ENCODE measurements around the gene AFF3.

AFF3 gene

GRCh38 chr2:99977966-99978365, 164.4 kb downstream of the AFF3 start:
- Histone ChIP-seq H3K27me3 (no peaks in the 10 kb centered on the region), H3K36me3 (no peaks in the 10 kb centered on the region), H3K4me3 (ENCODE audit: low read depth in 1 of 2, low read length in 1 of 2) (no peak overlapping the region), H3K9me3 (no peaks in the 10 kb centered on the region), H3K4me1 (ENCODE audit: control insufficient read depth in 1 of 2, insufficient read depth in 1 of 2, low read depth in 1 of 2, low read length in 1 of 2) (no peaks in the 10 kb centered on the region), H3K27ac (no peak overlapping the region)
- no peak for TF ChIP-seq CTCF (IDR thresholded peaks at IDR 0.05)

- TF ChIP-seq CTCF (IDR thresholded peaks at IDR 0.05): no peak
- no peak overlapping the region for H3K27ac ChIP-seq
- no peak overlapping the region for H3K4me3 ChIP-seq (ENCODE audit: low read depth in 1 of 2, low read length in 1 of 2)
- no peaks in the 10 kb centered on the region for H3K9me3 ChIP-seq
- no peaks in the 10 kb centered on the region for H3K27me3 ChIP-seq
- no peaks in the 10 kb centered on the region for H3K36me3 ChIP-seq
- H3K4me1 ChIP-seq (ENCODE audit: control insufficient read depth in 1 of 2, insufficient read depth in 1 of 2, low read depth in 1 of 2, low read length in 1 of 2): no peaks in the 10 kb centered on the region
Observed at GRCh38 chr2:99975386-99975785, 167.0 kb downstream of the AFF3 start.

GRCh38 chr2:99974682-99975375, 167.6 kb downstream of the AFF3 start:
- Histone ChIP-seq H3K4me1 (ENCODE audit: control insufficient read depth in 1 of 2, insufficient read depth in 1 of 2, low read depth in 1 of 2, low read length in 1 of 2) (no peaks in the 10 kb centered on the region), H3K4me3 (ENCODE audit: low read depth in 1 of 2, low read length in 1 of 2) (no peak overlapping the region), H3K36me3 (no peaks in the 10 kb centered on the region), H3K27ac (no peak overlapping the region), H3K9me3 (no peaks in the 10 kb centered on the region), H3K27me3 (no peaks in the 10 kb centered on the region)
- TF ChIP-seq CTCF (IDR thresholded peaks at IDR 0.05): no peak

GRCh38 chr2:99974275-99974674, 168.1 kb downstream of the AFF3 start:
- Histone ChIP-seq H3K36me3 (no peaks in the 10 kb centered on the region), H3K27ac (no peak overlapping the region), H3K9me3 (no peaks in the 10 kb centered on the region), H3K27me3 (no peaks in the 10 kb centered on the region), H3K4me3 (ENCODE audit: low read depth in 1 of 2, low read length in 1 of 2) (no peak overlapping the region), H3K4me1 (ENCODE audit: control insufficient read depth in 1 of 2, insufficient read depth in 1 of 2, low read depth in 1 of 2, low read length in 1 of 2) (no peaks in the 10 kb centered on the region)
- no peak for TF ChIP-seq CTCF (IDR thresholded peaks at IDR 0.05)

GRCh38 chr2:99971326-99971900, 171.0 kb downstream of the AFF3 start:
- Histone ChIP-seq H3K9me3 (no peaks in the 10 kb centered on the region), H3K4me1 (ENCODE audit: control insufficient read depth in 1 of 2, insufficient read depth in 1 of 2, low read depth in 1 of 2, low read length in 1 of 2) (no peaks in the 10 kb centered on the region), H3K27ac (no peak overlapping the region), H3K36me3 (no peaks in the 10 kb centered on the region), H3K4me3 (ENCODE audit: low read depth in 1 of 2, low read length in 1 of 2) (no peak overlapping the region), H3K27me3 (no peaks in the 10 kb centered on the region)
- no peak for TF ChIP-seq CTCF (IDR thresholded peaks at IDR 0.05)
